ENCODE measurements around the gene SEMA4F.

Gene SEMA4F

DNA sequence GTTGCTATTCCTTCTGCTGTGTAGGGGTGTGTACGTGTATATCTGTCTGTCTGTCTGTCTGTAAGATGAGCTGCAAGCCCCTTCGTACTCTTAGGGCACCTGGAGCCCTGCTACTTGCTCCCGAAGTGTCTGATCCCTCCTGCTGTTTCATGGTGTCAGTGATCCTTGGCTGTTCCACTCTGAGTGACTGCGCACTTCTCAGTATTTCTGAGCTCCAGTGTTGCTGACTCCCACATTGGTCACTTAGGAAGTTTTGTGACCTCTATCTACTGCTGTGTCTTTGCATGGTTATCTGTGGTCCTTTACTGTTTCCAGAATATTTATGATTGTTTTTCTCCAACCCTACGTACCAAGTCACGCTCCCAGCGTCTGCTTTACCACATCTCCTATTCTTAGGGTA, 16.2 kb downstream of the SEMA4F start:
- DNase-seq = no peak

GRCh38 chr2:74671479-74671878, 17.4 kb downstream of the SEMA4F start:
- no peak for DNase-seq

DNA sequence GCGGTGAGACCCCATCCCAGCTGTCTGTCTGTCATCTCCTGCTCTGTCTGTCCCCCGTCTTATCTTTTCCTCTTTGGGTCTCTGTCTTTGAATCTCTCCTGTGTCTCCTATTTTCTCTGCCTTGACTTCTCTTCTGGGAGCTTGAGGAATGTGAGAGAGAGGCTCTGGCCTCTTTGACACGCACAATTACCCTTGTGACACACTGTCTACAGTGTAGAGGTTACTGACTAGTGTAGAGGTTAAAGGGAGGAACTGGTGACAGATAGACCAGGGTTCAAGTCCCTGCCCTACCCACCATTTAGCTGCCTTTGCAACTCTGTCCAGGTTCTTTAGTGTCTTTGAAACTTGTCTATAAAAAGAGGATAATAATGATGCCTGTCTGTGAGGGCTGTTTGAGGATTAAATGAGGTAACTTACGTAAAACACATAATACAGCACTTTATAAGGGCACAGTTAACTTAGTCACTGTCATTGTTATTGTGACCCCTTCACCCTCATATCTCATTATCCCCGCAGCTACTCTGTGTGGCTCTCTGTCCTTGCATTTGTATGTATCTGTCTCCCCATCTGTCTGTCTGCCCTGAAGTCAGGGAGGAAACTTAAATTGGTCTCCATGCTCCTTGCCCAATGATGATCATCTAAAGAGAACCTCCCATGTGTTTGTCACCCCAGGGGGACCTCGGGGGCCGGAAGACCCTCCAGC, 19.9 kb downstream of the SEMA4F start:
- DNase-seq = no peak

GRCh38 chr2:74675090-74675489, 21.0 kb downstream of the SEMA4F start:
- no peak for DNase-seq

DNA sequence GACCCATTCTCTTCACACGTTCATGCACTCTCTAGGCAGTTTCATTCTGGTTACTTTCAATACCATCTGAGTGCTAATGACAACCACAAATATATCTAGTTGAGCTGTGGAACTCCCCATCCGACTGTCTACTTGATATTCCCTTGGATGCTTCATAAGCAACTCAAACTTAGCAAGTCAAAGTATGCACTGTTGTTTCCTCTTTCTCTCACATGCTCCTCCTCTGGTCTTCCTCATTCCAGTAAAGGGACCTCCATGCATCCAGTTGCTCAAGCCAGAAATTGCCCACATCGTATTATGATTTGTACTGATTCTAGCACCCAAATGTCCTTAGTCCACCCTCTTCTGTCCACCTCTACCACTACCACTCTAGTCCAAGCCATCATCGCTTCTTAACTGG, 22.3 kb downstream of the SEMA4F start:
- DNase-seq = no peak

DNA sequence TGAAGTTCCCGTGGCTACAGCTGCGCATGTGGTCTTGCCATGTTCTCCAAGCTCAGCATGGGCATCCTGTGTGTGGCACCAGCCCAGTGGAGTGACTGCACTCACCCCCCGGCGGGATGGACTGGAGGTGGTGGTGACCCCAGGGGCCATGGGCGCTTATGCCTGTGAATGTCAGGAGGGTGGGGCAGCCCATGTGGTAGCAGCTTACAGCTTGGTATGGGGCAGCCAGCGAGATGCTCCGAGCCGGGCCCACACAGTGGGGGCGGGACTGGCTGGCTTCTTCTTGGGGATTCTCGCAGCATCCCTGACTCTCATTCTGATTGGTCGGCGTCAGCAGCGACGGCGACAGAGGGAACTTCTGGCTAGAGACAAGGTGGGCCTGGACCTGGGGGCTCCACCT, 25.6 kb downstream of the SEMA4F start:
- DNase-seq = no peak

DNA sequence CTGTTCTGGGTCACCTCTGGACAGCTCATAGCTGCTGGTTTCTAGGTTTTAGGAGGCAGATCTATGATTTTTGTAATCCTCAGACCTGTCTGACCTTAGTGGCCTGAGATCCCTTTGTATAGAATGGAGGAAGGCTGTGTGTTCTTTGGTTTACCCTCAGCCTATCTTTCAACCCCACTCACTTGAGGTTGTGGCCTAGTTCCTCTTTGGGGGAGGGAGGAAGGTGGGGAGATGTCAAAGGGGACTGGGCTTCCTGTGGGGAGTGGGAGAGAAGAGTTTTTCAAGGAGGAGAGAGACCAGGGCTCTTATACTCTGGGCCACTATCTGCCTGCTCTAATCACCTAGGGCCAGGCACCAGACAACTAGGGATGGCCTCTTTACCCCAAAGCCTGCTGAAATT, 28.5 kb downstream of the SEMA4F start:
- DNase-seq = no peak

DNA sequence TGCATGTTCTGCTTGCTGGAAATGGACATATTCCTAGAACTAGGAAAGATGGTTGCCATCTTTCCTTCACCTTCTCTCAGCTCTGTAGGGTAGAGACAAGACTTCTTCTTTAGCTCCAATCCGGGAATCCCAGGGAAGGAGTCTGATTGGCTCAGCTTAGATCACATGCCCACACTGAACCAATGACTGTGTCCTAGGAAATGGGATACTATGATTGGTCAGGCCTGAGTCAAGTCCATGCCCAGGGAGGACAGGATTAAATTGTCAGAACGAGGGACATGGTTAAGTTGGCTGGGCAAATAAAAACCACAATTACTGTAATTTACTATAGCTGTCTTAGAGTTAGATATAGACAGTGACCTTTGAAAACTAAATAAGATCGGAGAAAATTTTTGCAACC, 31.4 kb downstream of the SEMA4F start:
- no peak for DNase-seq

DNA sequence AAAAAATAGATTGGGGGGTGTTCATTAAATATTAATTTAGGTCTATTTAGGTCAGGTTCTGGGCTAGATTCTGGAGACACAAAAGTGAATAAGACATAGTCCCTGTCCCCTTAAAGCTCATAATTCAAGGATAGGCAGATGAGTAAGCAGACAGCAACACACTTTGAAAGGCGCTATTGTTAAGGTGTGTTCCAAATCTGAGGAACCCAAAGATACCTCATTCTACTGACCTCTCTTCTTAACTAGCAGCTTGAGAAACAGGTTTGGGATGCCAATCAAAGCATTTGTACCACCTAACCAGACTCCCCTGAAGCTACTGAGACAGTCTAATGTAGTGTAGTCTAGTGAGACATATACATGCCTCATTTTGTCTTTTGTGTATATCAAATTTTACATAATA, 34.8 kb downstream of the SEMA4F start:
- DNase-seq = no peak

DNA sequence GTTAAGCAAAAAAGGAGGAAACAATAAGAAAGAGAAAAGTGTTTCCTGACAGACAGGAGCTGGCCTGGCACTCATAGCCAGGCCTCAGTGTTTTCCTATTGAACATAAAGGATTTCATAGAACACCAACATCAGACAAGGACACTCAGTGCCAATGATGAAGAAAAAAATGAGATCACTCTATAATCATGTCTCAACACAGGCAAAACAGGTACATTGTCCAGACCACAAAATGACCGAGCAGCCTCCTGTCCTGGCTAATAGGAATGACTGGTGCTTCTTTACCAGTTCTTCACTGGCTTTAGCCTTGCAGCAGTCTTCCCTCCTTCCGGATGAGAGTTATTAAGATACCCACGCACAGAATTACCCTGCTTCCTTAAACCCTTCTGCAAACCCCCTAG, 35.6 kb downstream of the SEMA4F start:
- DNase-seq = no peak

- peak; percentile 21 for DNase-seq
Measured at GRCh38 chr2:74690571-74690970, 36.5 kb downstream of the SEMA4F start.

DNA sequence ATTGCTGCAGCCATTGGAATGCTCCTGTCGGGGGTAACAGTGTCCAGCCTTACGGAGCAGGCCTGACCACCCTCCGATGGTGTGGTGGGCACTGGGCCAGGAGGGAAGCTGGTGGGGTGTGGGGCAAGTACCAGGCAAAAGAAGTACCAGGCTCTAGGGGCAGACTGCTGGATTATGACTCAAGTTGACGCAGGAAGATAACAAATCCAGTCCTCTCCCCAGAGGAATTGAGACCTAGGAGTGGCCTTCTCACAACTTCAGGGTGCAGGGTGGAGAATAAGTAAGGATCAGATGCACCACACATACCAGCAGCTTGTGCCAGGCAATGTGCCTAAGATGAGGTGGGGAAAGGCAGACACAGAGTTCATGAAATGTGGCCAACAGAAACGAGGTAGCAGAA, 37.9 kb downstream of the SEMA4F start:
- DNase-seq = no peak

GRCh38 chr2:74693213-74693612, 39.2 kb downstream of the SEMA4F start:
- DNase-seq = no peak

GRCh38 chr2:74693668-74694067, 39.6 kb downstream of the SEMA4F start:
- DNase-seq = no peak

DNA sequence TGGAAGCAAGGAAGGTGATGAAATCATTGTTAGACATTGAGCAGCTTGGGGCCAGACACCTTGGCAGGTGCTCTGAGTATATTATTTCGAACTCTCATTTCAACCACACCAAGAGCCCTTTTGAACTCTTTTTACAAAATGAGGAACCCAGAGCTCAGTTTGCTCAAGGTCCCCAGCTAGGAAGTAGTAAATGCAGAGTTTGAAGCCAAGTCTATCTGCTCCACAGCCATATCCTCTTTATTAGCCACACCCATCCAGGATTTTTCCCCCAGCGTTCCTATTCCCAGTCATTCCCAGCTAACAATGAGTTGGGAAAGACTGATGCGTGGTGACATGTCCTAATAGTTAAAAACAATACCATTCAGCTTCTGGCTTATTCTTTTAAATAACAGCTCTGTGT, 40.2 kb downstream of the SEMA4F start:
- DNase-seq = no peak

- DNase-seq = peak; percentile 22
Measured at GRCh38 chr2:74695663-74696062, 41.6 kb downstream of the SEMA4F start.

DNA sequence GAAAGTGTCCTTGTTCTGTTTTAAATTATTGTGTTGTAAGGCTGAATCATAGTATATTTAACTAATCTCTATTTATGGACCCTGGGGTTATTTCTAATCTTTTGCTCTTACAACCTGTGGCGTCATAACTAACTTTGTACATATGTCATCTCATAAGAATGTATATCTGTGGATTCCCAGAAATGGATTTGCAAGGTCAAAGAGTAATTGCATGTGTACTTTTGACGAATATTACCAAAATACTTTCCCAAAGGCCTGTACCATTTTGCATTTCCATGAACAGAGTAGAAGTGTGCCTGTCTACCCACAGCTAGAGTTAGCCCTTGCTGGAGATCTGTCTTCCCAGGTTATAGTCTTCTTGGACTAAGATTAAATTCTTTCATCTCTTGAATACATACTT, 42.8 kb downstream of the SEMA4F start:
- no peak for DNase-seq

DNA sequence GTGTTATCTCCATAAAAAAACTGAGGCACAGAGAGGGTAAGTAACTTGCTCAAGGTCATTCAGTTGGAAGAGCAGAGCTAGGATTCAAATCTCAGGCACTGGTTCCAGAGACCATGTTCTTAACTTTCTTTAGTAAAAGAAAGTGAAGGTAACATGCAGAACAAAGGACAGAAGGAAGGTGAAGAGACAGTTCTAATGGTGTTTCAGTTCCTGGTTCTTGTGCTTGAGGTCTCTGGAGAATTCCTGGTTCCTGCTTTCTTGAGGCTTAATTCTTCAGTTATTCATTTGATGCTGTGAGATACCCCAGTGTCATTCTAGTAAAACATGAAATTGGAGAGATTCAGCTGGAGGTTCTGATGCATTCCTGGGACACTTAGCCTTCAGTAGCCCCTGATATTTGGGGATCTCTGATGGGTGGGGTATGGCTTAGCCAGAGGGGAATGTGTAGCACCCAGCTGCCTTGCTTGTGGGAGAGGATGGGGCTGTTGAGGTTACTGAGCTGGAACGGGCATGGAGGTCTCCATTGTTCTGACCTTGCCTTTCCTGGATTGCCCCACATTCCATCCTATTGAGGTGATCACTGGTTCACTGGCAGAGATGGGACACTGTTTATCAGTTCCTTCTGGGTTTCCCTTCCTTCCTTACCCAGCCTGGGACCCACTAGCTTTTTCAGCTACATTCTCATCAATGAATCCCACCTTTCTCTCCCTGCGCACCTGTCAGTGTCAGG, 46.8 kb downstream of the SEMA4F start:
- no peak for DNase-seq

DNA sequence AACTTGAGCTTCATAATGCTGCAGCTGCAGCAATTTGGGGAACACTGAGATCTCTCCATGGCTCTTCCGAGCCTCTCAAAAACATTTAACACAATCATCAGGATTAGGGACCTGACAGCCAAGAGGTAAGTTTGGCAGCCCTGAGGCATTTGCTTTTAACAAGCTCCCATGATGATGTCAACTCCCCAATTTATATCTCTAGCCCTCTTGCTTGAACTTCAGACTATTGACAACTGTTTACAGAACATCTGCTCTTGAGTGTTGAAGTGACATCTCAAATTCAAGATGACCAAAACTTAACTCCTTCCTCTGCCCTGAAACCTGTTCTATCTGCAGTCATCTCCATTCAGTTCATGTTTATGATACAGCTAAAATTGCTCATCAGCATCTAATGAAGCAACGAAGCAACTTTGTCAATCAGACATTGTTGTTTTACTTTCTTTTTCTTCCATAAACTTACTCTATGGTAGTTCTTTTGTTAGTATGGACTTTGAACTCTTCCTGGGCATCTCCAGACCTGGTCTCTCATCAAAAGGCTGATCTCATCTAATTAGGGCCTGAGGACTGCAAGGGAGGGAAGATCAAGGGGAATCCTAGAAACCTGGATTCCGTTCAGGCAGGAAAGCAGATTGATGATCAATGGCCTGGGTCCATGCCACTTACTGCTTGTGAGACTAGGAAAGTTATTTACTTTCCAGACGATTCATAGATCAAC, 48.1 kb downstream of the SEMA4F start:
- DNase-seq = no peak

- no peak for DNase-seq
Measured at GRCh38 chr2:74703373-74703772, 49.3 kb downstream of the SEMA4F start.

- no peak for DNase-seq
Measured at GRCh38 chr2:74704216-74704615, 50.2 kb downstream of the SEMA4F start.

GRCh38 chr2:74706741-74707140, 52.7 kb downstream of the SEMA4F start:
- no peak for DNase-seq

GRCh38 chr2:74707837-74708236, 53.8 kb downstream of the SEMA4F start:
- no peak for DNase-seq

DNA sequence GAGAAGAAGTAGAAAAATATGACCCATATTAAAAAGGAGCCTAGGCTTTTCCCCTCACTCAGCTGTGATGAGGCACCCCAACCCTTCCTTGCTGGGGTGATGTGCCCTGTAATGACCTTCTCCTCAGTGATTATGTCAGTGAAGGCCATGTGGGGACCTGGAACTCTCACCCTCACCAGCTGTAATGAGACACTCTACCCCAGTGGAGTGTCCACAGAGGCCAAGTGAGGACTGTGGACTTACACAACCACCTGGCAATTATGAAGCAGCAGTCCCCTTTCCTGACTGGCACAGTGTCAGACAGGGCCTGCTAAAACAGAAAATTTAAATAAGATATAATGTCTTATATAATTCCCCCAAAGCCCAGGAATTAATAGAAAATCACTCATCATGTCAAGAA, 54.2 kb downstream of the SEMA4F start:
- no peak for DNase-seq
